ENCODE measurements around the gene SLC38A2.

- TF ChIP-seq ZNF335 (tag by site-specific recombination; conservative IDR thresholded peaks at IDR 0.05) (no peak), SCRT1 (tag by site-specific recombination; IDR thresholded peaks at IDR 0.05; ENCODE audit: borderline replicate concordance) (no peak), ZNF660 (tag by site-specific recombination; IDR thresholded peaks at IDR 0.05) (no peak), GFI1B (tag by site-specific recombination; IDR thresholded peaks at IDR 0.05) (no peak), ZNF274 (IDR thresholded peaks at IDR 0.05; ENCODE audit: low read length) (no peak), ZNF274 (tag by site-specific recombination; IDR thresholded peaks at IDR 0.05; ENCODE audit: borderline replicate concordance) (no peak), CTCF (tag by site-specific recombination; IDR thresholded peaks at IDR 0.05) (no peak), TCF7L2 (IDR thresholded peaks at IDR 0.05; ENCODE audit: borderline replicate concordance, low read depth, low read length) (no peak), ZNF664 (tag by site-specific recombination; IDR thresholded peaks at IDR 0.05) (no peak), ZFP69B (tag by site-specific recombination; IDR thresholded peaks at IDR 0.05) (no peak), ZNF10 (tag by site-specific recombination; IDR thresholded peaks at IDR 0.05) (no peak)
These were observed 3.5 kb downstream of the SLC38A2 start for GRCh38 chr12:46369095-46369473.
